ENCODE data around the gene GRAP2.

GRCh38 chr22:39941601-39942000, 40.7 kb downstream of the GRAP2 start:
- TF ChIP-seq SPI1 (IDR thresholded peaks at IDR 0.05; ENCODE audit: borderline replicate concordance, low read depth) (no peak), POLR2AphosphoS5 (IDR thresholded peaks at IDR 0.05; ENCODE audit: low read depth) (no peak), CTCF (IDR thresholded peaks at IDR 0.05; ENCODE audit: insufficient read depth, low read length) (no peak)
- TF ChIP-seq, protein P1, sequence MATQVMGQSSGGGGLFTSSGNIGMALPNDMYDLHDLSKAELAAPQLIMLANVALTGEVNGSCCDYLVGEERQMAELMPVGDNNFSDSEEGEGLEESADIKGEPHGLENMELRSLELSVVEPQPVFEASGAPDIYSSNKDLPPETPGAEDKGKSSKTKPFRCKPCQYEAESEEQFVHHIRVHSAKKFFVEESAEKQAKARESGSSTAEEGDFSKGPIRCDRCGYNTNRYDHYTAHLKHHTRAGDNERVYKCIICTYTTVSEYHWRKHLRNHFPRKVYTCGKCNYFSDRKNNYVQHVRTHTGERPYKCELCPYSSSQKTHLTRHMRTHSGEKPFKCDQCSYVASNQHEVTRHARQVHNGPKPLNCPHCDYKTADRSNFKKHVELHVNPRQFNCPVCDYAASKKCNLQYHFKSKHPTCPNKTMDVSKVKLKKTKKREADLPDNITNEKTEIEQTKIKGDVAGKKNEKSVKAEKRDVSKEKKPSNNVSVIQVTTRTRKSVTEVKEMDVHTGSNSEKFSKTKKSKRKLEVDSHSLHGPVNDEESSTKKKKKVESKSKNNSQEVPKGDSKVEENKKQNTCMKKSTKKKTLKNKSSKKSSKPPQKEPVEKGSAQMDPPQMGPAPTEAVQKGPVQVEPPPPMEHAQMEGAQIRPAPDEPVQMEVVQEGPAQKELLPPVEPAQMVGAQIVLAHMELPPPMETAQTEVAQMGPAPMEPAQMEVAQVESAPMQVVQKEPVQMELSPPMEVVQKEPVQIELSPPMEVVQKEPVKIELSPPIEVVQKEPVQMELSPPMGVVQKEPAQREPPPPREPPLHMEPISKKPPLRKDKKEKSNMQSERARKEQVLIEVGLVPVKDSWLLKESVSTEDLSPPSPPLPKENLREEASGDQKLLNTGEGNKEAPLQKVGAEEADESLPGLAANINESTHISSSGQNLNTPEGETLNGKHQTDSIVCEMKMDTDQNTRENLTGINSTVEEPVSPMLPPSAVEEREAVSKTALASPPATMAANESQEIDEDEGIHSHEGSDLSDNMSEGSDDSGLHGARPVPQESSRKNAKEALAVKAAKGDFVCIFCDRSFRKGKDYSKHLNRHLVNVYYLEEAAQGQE (IDR thresholded peaks at IDR 0.05; ENCODE audit: insufficient replicate concordance, low read depth), result no peak
